Middle frontal gyrus (tissue), 1 donor: Measurements from ENCODE around the gene RRP36.
A peak's percentile ranks its signal among the peaks of the same experiment; 100 is the strongest.
"Not testable (repeated sequence)": the region's sequence is repeated elsewhere in the genome, so short reads cannot be mapped to it uniquely, and the experiment has no call there.

Experiments used
- DNase-seq: peaks from one replicate; pipeline ENCODE4 v3.0.0-alpha.2; 2015; ENCODE audit warnings: low spot score; ENCODE audit errors: extremely low spot score

Gene RRP36

GRCh38 chr6:43021270-43022047, at the start of gene RRP36:
TSS of gene RRP36 (plus strand) at chr6:43021623. CDS start at chr6:43021655, 32 bp downstream.
- DNase-seq: peak; percentile 62

GRCh38 chr6:42971746-42972327, 49.6 kb upstream of the RRP36 start:
- DNase-seq: peak; percentile 19

- no peak for DNase-seq
Measured at GRCh38 chr6:42973926-42974325, 47.5 kb upstream of the RRP36 start.

GRCh38 chr6:42974919-42975505, 46.4 kb upstream of the RRP36 start:
- DNase-seq: no peak

GRCh38 chr6:42978487-42978838, 43.0 kb upstream of the RRP36 start:
- DNase-seq: no peak

- DNase-seq: peak; percentile 70
Measured at GRCh38 chr6:42978839-42979522, 42.4 kb upstream of the RRP36 start, which contains the start of gene PEX6. TSS of gene PEX6 (minus strand) at chr6:42979181. CDS start at chr6:42979150, 31 bp downstream.

- no peak for DNase-seq
Measured at GRCh38 chr6:42979523-42980177, 41.8 kb upstream of the RRP36 start.

GRCh38 chr6:42981836-42982235, 39.6 kb upstream of the RRP36 start:
- no peak for DNase-seq

- DNase-seq: peak; percentile 97
Measured at GRCh38 chr6:42984001-42984923, 37.2 kb upstream of the RRP36 start, which contains the start of gene PPP2R5D. TSS of gene PPP2R5D (plus strand) at chr6:42984570. CDS start at chr6:42984678, 108 bp downstream.

- DNase-seq: no peak
Measured at GRCh38 chr6:42984924-42985475, 36.4 kb upstream of the RRP36 start.

GRCh38 chr6:42987533-42988451, 33.6 kb upstream of the RRP36 start:
- no peak for DNase-seq

- no peak for DNase-seq
Measured at GRCh38 chr6:42988486-42989020, 32.9 kb upstream of the RRP36 start.

GRCh38 chr6:42989923-42990322, 31.5 kb upstream of the RRP36 start:
- DNase-seq: no peak

- no peak for DNase-seq
Measured at GRCh38 chr6:42993445-42993844, 28.0 kb upstream of the RRP36 start.

- no peak for DNase-seq
Measured at GRCh38 chr6:42996513-42996912, 24.9 kb upstream of the RRP36 start.

GRCh38 chr6:42998205-42998604, 23.2 kb upstream of the RRP36 start:
- DNase-seq: not testable (repeated sequence)

GRCh38 chr6:43001843-43002242, 19.6 kb upstream of the RRP36 start:
- no peak for DNase-seq

GRCh38 chr6:43005844-43006243, 15.6 kb upstream of the RRP36 start:
- no peak for DNase-seq

- DNase-seq: no peak
Measured at GRCh38 chr6:43006251-43006650, 15.2 kb upstream of the RRP36 start.
